ENCODE data around the gene PDE11A. TPM values are rescaled to one million over a fixed set of nuclear protein-coding genes. Genes with fewer than 3 reads are reported as not detected.
"Not testable (repeated sequence)": the region's sequence is repeated elsewhere in the genome, so short reads cannot be mapped to it uniquely, and the experiment has no call there.

PDE11A gene
- total and polyA plus RNA-seq, 5 donors from 2014 or later = not detected

- H3K27me3 ChIP-seq (ENCODE audit: control insufficient read depth, insufficient read depth, low read length) = no peaks in the 10 kb centered on the region
- H3K27ac ChIP-seq (ENCODE audit: insufficient read depth, low read length, poor library complexity, severe bottlenecking) = no peak overlapping the region
- H3K36me3 ChIP-seq (ENCODE audit: control insufficient read depth, insufficient read depth, low read length) = no peaks in the 10 kb centered on the region
- H3K4me3 ChIP-seq (ENCODE audit: low read depth, low read length) = no peak overlapping the region
- no peaks in the 10 kb centered on the region for H3K4me1 ChIP-seq (ENCODE audit: control insufficient read depth, insufficient read depth, low read length, poor library complexity, severe bottlenecking)
- Mint-ChIP-seq H3K27me3 (peaks cover 5% of the 10 kb centered on the region), H3K4me1 (no peaks in the 10 kb centered on the region), H3K27ac (no peak overlapping the region), H3K36me3 (no peaks in the 10 kb centered on the region), H3K4me3 (no peak overlapping the region), H3K9me3 (peaks cover 0 to 4% (median 0%) of the 10 kb centered on the region in 7 donors)
- ATAC-seq (ENCODE audit: low read depth in 2 of 2) (no peak), DNase-seq (no peak)
- H3K9me3 ChIP-seq (ENCODE audit: control insufficient read depth in 2 of 2, low read length in 2 of 2) = peaks cover 0 to 2% of the 10 kb centered on the region in 2 experiments
Observed at GRCh38 chr2:177806025-177806424, 266.6 kb downstream of the PDE11A start.

GRCh38 chr2:177799531-177799930 is 273.0 kb downstream of the PDE11A start:
- Mint-ChIP-seq H3K4me1 (no peaks in the 10 kb centered on the region), H3K27ac (no peak overlapping the region), H3K36me3 (no peaks in the 10 kb centered on the region), H3K4me3 (no peak overlapping the region), H3K9me3 (peaks cover 0 to 2% (median 0%) of the 10 kb centered on the region in 7 donors), H3K27me3 (peaks cover 21% of the 10 kb centered on the region)
- DNase-seq (peak in 1 of 3 donors; percentile 13), ATAC-seq (ENCODE audit: low read depth in 2 of 2) (no peak)
- Histone ChIP-seq H3K27me3 (ENCODE audit: control insufficient read depth, insufficient read depth, low read length) (peaks cover 6% of the 10 kb centered on the region), H3K9me3 (ENCODE audit: control insufficient read depth in 2 of 2, low read length in 2 of 2) (no peaks in the 10 kb centered on the region), H3K4me3 (ENCODE audit: low read depth, low read length) (no peak overlapping the region), H3K36me3 (ENCODE audit: control insufficient read depth, insufficient read depth, low read length) (no peaks in the 10 kb centered on the region), H3K4me1 (ENCODE audit: control insufficient read depth, insufficient read depth, low read length, poor library complexity, severe bottlenecking) (no peaks in the 10 kb centered on the region), H3K27ac (ENCODE audit: insufficient read depth, low read length, poor library complexity, severe bottlenecking) (no peak overlapping the region)

- Histone ChIP-seq H3K27me3 (ENCODE audit: control insufficient read depth, insufficient read depth, low read length) (peaks cover 6% of the 10 kb centered on the region), H3K9me3 (ENCODE audit: control insufficient read depth in 2 of 2, low read length in 2 of 2) (no peaks in the 10 kb centered on the region), H3K36me3 (ENCODE audit: control insufficient read depth, insufficient read depth, low read length) (no peaks in the 10 kb centered on the region), H3K4me3 (ENCODE audit: low read depth, low read length) (no peak overlapping the region), H3K4me1 (ENCODE audit: control insufficient read depth, insufficient read depth, low read length, poor library complexity, severe bottlenecking) (no peaks in the 10 kb centered on the region), H3K27ac (ENCODE audit: insufficient read depth, low read length, poor library complexity, severe bottlenecking) (no peak overlapping the region)
- Mint-ChIP-seq H3K27me3 (peaks cover 21% of the 10 kb centered on the region), H3K9me3 (peaks cover 0 to 2% (median 0%) of the 10 kb centered on the region in 7 donors), H3K4me3 (no peak overlapping the region), H3K36me3 (no peaks in the 10 kb centered on the region), H3K27ac (no peak overlapping the region), H3K4me1 (no peaks in the 10 kb centered on the region)
- no peak for ATAC-seq (ENCODE audit: low read depth in 2 of 2)
- no peak for DNase-seq
Observed at GRCh38 chr2:177797808-177798207, 274.8 kb downstream of the PDE11A start.

GRCh38 chr2:177796654-177797415 is 275.7 kb downstream of the PDE11A start:
- Mint-ChIP-seq H3K4me1 (no peaks in the 10 kb centered on the region), H3K36me3 (no peaks in the 10 kb centered on the region), H3K4me3 (no peak overlapping the region), H3K9me3 (peaks cover 0 to 2% (median 0%) of the 10 kb centered on the region in 7 donors), H3K27me3 (peaks cover 17% of the 10 kb centered on the region), H3K27ac (no peak overlapping the region)
- Histone ChIP-seq H3K36me3 (ENCODE audit: control insufficient read depth, insufficient read depth, low read length) (no peaks in the 10 kb centered on the region), H3K4me3 (ENCODE audit: low read depth, low read length) (no peak overlapping the region), H3K9me3 (ENCODE audit: control insufficient read depth in 2 of 2, low read length in 2 of 2) (no peaks in the 10 kb centered on the region), H3K27ac (ENCODE audit: insufficient read depth, low read length, poor library complexity, severe bottlenecking) (no peak overlapping the region), H3K27me3 (ENCODE audit: control insufficient read depth, insufficient read depth, low read length) (peaks cover 6% of the 10 kb centered on the region), H3K4me1 (ENCODE audit: control insufficient read depth, insufficient read depth, low read length, poor library complexity, severe bottlenecking) (no peaks in the 10 kb centered on the region)
- DNase-seq = no peak
- no peak for ATAC-seq (ENCODE audit: low read depth in 2 of 2)

- H3K9me3 Mint-ChIP-seq = peaks cover 0 to 2% (median 0%) of the 10 kb centered on the region in 7 donors
- H3K27ac Mint-ChIP-seq = no peak overlapping the region
- DNase-seq (no peak), ATAC-seq (ENCODE audit: low read depth in 2 of 2) (no peak)
- no peaks in the 10 kb centered on the region for H3K36me3 Mint-ChIP-seq
- H3K9me3 ChIP-seq (ENCODE audit: control insufficient read depth in 2 of 2, low read length in 2 of 2) = no peaks in the 10 kb centered on the region
- no peak overlapping the region for H3K4me3 ChIP-seq (ENCODE audit: low read depth, low read length)
- no peak overlapping the region for H3K27ac ChIP-seq (ENCODE audit: insufficient read depth, low read length, poor library complexity, severe bottlenecking)
- H3K4me1 ChIP-seq (ENCODE audit: control insufficient read depth, insufficient read depth, low read length, poor library complexity, severe bottlenecking) = no peaks in the 10 kb centered on the region
- H3K4me1 Mint-ChIP-seq = no peaks in the 10 kb centered on the region
- no peak overlapping the region for H3K4me3 Mint-ChIP-seq
- peaks cover 6% of the 10 kb centered on the region for H3K27me3 ChIP-seq (ENCODE audit: control insufficient read depth, insufficient read depth, low read length)
- H3K27me3 Mint-ChIP-seq = peaks cover 16% of the 10 kb centered on the region
- no peaks in the 10 kb centered on the region for H3K36me3 ChIP-seq (ENCODE audit: control insufficient read depth, insufficient read depth, low read length)
Observed at GRCh38 chr2:177796011-177796410, 276.6 kb downstream of the PDE11A start.

- H3K9me3 ChIP-seq (ENCODE audit: control insufficient read depth in 2 of 2, low read length in 2 of 2); H3K27ac ChIP-seq (ENCODE audit: insufficient read depth, low read length, poor library complexity, severe bottlenecking); H3K27ac Mint-ChIP-seq; H3K4me3 ChIP-seq (ENCODE audit: low read depth, low read length); H3K4me3 Mint-ChIP-seq; H3K27me3 ChIP-seq (ENCODE audit: control insufficient read depth, insufficient read depth, low read length); H3K36me3 Mint-ChIP-seq; H3K9me3 Mint-ChIP-seq; ATAC-seq (ENCODE audit: low read depth in 2 of 2); DNase-seq; H3K36me3 ChIP-seq (ENCODE audit: control insufficient read depth, insufficient read depth, low read length): not testable (repeated sequence)
- Mint-ChIP-seq H3K4me1 (peaks cover 0 to 14% (median 10%) of the 10 kb centered on the region in 4 donors), H3K27me3 (peaks cover 12% of the 10 kb centered on the region)
- peaks cover 12% of the 10 kb centered on the region for H3K4me1 ChIP-seq (ENCODE audit: control insufficient read depth, insufficient read depth, low read length, poor library complexity, severe bottlenecking)
Observed at GRCh38 chr2:177785143-177785542, 287.4 kb downstream of the PDE11A start.

GRCh38 chr2:177784745-177785067 is 287.9 kb downstream of the PDE11A start:
- H3K9me3 Mint-ChIP-seq = peaks cover 0 to 2% (median 0%) of the 10 kb centered on the region in 7 donors
- no peaks in the 10 kb centered on the region for H3K9me3 ChIP-seq (ENCODE audit: control insufficient read depth in 2 of 2, low read length in 2 of 2)
- no peaks in the 10 kb centered on the region for H3K27me3 ChIP-seq (ENCODE audit: control insufficient read depth, insufficient read depth, low read length)
- H3K27ac ChIP-seq (ENCODE audit: insufficient read depth, low read length, poor library complexity, severe bottlenecking) = no peak overlapping the region
- H3K27ac Mint-ChIP-seq = no peak overlapping the region
- no peak overlapping the region for H3K4me3 ChIP-seq (ENCODE audit: low read depth, low read length)
- peaks cover 0 to 14% (median 10%) of the 10 kb centered on the region in 4 donors for H3K4me1 Mint-ChIP-seq
- no peaks in the 10 kb centered on the region for H3K36me3 ChIP-seq (ENCODE audit: control insufficient read depth, insufficient read depth, low read length)
- DNase-seq (no peak), ATAC-seq (ENCODE audit: low read depth in 2 of 2) (no peak)
- H3K36me3 Mint-ChIP-seq = no peaks in the 10 kb centered on the region
- H3K27me3 Mint-ChIP-seq = peaks cover 12% of the 10 kb centered on the region
- H3K4me3 Mint-ChIP-seq = no peak overlapping the region
- H3K4me1 ChIP-seq (ENCODE audit: control insufficient read depth, insufficient read depth, low read length, poor library complexity, severe bottlenecking) = peaks cover 12% of the 10 kb centered on the region

Data from CD4-positive, CD25-positive, alpha-beta regulatory T cell (primary cell).